ENCODE data around the gene IL17A.

IL17A gene

DNA sequence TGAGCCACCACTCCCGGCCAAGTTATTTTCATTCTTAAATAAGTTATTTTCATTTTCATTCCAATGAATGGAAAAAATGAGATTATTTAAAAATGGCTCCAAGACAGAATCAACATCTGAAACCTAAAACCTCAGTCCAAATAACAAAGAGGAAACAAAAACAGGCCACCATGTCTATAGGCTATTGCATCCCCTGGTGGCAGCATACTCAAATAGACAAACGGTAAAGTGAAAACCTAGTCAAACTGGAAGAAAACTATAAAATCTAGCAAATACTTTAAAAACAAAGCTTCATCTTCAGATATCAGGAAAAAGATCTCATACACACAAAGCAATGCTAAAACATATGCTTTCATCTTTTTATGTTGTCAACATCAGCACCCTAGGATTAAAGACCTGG lies 20.9 kb downstream of the IL17A start:
- H3K9ac ChIP-seq (ENCODE audit: low read depth, low read length): no peak overlapping the region
- no peaks in the 10 kb centered on the region for H3K4me1 ChIP-seq (ENCODE audit: insufficient read depth, low read length)
- no peaks in the 10 kb centered on the region for H3K9me3 ChIP-seq (ENCODE audit: insufficient read depth, low read length, severe bottlenecking)
- H4K20me1 ChIP-seq (ENCODE audit: insufficient read depth, low read length): no peaks in the 10 kb centered on the region
- DNase-seq (no peak), ATAC-seq (ENCODE audit: insufficient read depth, low read depth) (no peak)
- no peaks in the 10 kb centered on the region for H3K36me3 ChIP-seq (ENCODE audit: insufficient read depth, low read length)
- H3K4me3 ChIP-seq (ENCODE audit: low read depth in 1 of 2, low read length in 2 of 2): no peak overlapping the region
- no peaks in the 10 kb centered on the region for H3K79me2 ChIP-seq (ENCODE audit: insufficient read depth, low read length)
- no peak for TF ChIP-seq EZH2 (IDR thresholded peaks at IDR 0.05; ENCODE audit: borderline replicate concordance, low read depth, low read length, severe bottlenecking)
- TF ChIP-seq, protein P1, sequence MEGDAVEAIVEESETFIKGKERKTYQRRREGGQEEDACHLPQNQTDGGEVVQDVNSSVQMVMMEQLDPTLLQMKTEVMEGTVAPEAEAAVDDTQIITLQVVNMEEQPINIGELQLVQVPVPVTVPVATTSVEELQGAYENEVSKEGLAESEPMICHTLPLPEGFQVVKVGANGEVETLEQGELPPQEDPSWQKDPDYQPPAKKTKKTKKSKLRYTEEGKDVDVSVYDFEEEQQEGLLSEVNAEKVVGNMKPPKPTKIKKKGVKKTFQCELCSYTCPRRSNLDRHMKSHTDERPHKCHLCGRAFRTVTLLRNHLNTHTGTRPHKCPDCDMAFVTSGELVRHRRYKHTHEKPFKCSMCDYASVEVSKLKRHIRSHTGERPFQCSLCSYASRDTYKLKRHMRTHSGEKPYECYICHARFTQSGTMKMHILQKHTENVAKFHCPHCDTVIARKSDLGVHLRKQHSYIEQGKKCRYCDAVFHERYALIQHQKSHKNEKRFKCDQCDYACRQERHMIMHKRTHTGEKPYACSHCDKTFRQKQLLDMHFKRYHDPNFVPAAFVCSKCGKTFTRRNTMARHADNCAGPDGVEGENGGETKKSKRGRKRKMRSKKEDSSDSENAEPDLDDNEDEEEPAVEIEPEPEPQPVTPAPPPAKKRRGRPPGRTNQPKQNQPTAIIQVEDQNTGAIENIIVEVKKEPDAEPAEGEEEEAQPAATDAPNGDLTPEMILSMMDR (IDR thresholded peaks at IDR 0.05; ENCODE audit: borderline replicate concordance, extremely low read depth, low read length, poor library complexity, severe bottlenecking): peak; percentile 12
- H3K4me2 ChIP-seq (ENCODE audit: insufficient read depth, low read length): no peak overlapping the region
- H3K27me3 ChIP-seq (ENCODE audit: insufficient read depth, low read length, poor library complexity): no peaks in the 10 kb centered on the region
- H2AFZ ChIP-seq (ENCODE audit: low read depth, low read length): no peak overlapping the region
- no peak overlapping the region for H3K27ac ChIP-seq (ENCODE audit: low read length)

DNA sequence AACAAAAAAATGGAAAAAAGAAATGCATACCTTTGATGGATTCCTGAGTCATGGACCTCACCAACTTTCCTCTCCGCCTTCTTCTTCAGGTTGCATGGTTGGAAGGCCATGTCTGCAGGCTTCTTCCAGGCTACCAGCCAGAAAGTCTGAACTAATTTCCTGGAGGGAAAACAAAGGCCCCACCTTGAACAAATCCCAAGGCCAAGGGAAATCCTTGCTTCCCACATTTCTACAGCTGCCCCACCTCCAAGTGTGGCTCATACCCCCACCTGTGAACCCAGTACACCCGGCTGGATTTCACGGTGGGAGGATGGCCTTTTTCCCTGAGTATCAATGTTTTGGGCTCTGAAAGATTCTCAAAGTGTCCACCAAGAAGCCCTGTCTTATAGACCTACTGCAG lies 22.4 kb downstream of the IL17A start:
- ATAC-seq (ENCODE audit: insufficient read depth, low read depth) (no peak), DNase-seq (no peak)
- Histone ChIP-seq H3K79me2 (ENCODE audit: insufficient read depth, low read length) (no peaks in the 10 kb centered on the region), H4K20me1 (ENCODE audit: insufficient read depth, low read length) (no peaks in the 10 kb centered on the region), H3K9me3 (ENCODE audit: insufficient read depth, low read length, severe bottlenecking) (no peaks in the 10 kb centered on the region), H3K4me3 (ENCODE audit: low read depth in 1 of 2, low read length in 2 of 2) (no peak overlapping the region), H3K36me3 (ENCODE audit: insufficient read depth, low read length) (no peaks in the 10 kb centered on the region), H3K27ac (ENCODE audit: low read length) (no peak overlapping the region), H3K27me3 (ENCODE audit: insufficient read depth, low read length, poor library complexity) (no peaks in the 10 kb centered on the region), H3K4me2 (ENCODE audit: insufficient read depth, low read length) (no peak overlapping the region), H3K4me1 (ENCODE audit: insufficient read depth, low read length) (0 out of 2 replicates have a peak, but pooled peaks cover 7% of the 10 kb centered on the region), H3K9ac (ENCODE audit: low read depth, low read length) (no peak overlapping the region), H2AFZ (ENCODE audit: low read depth, low read length) (no peak overlapping the region; the same call in 1 of the 2 replicates)
- TF ChIP-seq, protein P1 (IDR thresholded peaks at IDR 0.05; ENCODE audit: borderline replicate concordance, extremely low read depth, low read length, poor library complexity, severe bottlenecking): no peak
- TF ChIP-seq EZH2 (IDR thresholded peaks at IDR 0.05; ENCODE audit: borderline replicate concordance, low read depth, low read length, severe bottlenecking): no peak

DNA sequence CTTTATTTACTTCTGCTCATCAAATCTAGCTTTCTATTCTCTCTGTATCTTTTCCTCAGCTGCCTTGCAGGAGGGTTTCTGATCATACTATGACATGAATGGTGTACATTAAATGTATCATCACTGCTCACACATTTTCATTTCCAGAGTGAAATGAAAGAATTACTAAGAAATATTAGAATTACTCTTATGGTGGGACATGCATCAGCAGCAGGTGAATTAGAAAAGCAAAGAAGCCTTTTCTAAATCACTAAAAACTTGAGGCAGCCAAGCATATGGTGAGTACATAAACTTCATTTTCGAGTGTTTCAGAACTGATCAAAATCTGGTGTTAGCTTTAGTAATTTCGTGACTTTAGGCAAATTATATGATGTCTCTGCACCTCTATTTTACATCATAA lies 23.6 kb downstream of the IL17A start:
- DNase-seq: no peak
- no peaks in the 10 kb centered on the region for H3K27me3 ChIP-seq (ENCODE audit: insufficient read depth, low read length, poor library complexity)
- H3K9ac ChIP-seq (ENCODE audit: low read depth, low read length): no peak overlapping the region
- ATAC-seq (ENCODE audit: insufficient read depth, low read depth): no peak
- no peaks in the 10 kb centered on the region for H3K79me2 ChIP-seq (ENCODE audit: insufficient read depth, low read length)
- no peak overlapping the region for H2AFZ ChIP-seq (ENCODE audit: low read depth, low read length)
- no peak overlapping the region for H3K4me3 ChIP-seq (ENCODE audit: low read depth in 1 of 2, low read length in 2 of 2)
- no peak overlapping the region for H3K4me2 ChIP-seq (ENCODE audit: insufficient read depth, low read length)
- H3K4me1 ChIP-seq (ENCODE audit: insufficient read depth, low read length): 0 out of 2 replicates have a peak, but pooled peaks cover 7% of the 10 kb centered on the region
- no peak overlapping the region for H3K27ac ChIP-seq (ENCODE audit: low read length)
- no peaks in the 10 kb centered on the region for H3K36me3 ChIP-seq (ENCODE audit: insufficient read depth, low read length)
- no peaks in the 10 kb centered on the region for H4K20me1 ChIP-seq (ENCODE audit: insufficient read depth, low read length)
- H3K9me3 ChIP-seq (ENCODE audit: insufficient read depth, low read length, severe bottlenecking): no peaks in the 10 kb centered on the region
- TF ChIP-seq, protein P1 (IDR thresholded peaks at IDR 0.05; ENCODE audit: borderline replicate concordance, extremely low read depth, low read length, poor library complexity, severe bottlenecking): no peak
- no peak for TF ChIP-seq EZH2 (IDR thresholded peaks at IDR 0.05; ENCODE audit: borderline replicate concordance, low read depth, low read length, severe bottlenecking)

DNA sequence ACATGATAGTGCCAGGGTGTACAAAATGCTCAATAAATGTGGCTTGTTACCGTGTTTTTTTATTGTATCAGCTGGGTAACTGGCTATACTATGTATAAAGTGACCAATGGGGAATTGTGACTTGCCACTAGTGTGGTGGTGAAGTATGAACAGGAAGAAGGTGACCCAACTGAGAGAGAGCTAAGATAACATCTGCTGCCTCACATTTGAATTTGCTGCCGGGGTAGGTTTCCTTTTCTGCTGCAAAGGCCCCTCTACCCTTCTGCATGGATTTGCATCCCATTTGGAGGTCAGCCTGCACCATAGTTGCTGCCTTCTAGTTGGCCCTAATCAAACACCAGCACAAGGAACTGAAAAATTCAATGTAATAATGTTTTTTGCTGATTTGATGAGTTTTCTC lies 24.1 kb downstream of the IL17A start:
- no peak overlapping the region for H3K4me3 ChIP-seq (ENCODE audit: low read depth in 1 of 2, low read length in 2 of 2)
- DNase-seq (no peak), ATAC-seq (ENCODE audit: insufficient read depth, low read depth) (no peak)
- no peak overlapping the region for H3K9ac ChIP-seq (ENCODE audit: low read depth, low read length)
- no peaks in the 10 kb centered on the region for H3K79me2 ChIP-seq (ENCODE audit: insufficient read depth, low read length)
- no peaks in the 10 kb centered on the region for H3K9me3 ChIP-seq (ENCODE audit: insufficient read depth, low read length, severe bottlenecking)
- H3K4me1 ChIP-seq (ENCODE audit: insufficient read depth, low read length): 0 out of 2 replicates have a peak, but pooled peaks cover 7% of the 10 kb centered on the region
- TF ChIP-seq EZH2 (IDR thresholded peaks at IDR 0.05; ENCODE audit: borderline replicate concordance, low read depth, low read length, severe bottlenecking): no peak
- TF ChIP-seq, protein P1 (IDR thresholded peaks at IDR 0.05; ENCODE audit: borderline replicate concordance, extremely low read depth, low read length, poor library complexity, severe bottlenecking): no peak
- no peak overlapping the region for H3K4me2 ChIP-seq (ENCODE audit: insufficient read depth, low read length)
- no peak overlapping the region; the same call in 1 of the 2 replicates for H2AFZ ChIP-seq (ENCODE audit: low read depth, low read length)
- H3K27me3 ChIP-seq (ENCODE audit: insufficient read depth, low read length, poor library complexity): no peaks in the 10 kb centered on the region
- H4K20me1 ChIP-seq (ENCODE audit: insufficient read depth, low read length): no peaks in the 10 kb centered on the region
- H3K36me3 ChIP-seq (ENCODE audit: insufficient read depth, low read length): no peaks in the 10 kb centered on the region
- H3K27ac ChIP-seq (ENCODE audit: low read length): no peak overlapping the region
